ENCODE results near the gene TYW1. TPM values are rescaled to one million over a fixed set of nuclear protein-coding genes. Genes with fewer than 3 reads are reported as not detected.
"Not testable (repeated sequence)": the region's sequence is repeated elsewhere in the genome, so short reads cannot be mapped to it uniquely, and the experiment has no call there.

Gene TYW1
- total RNA-seq, 1 donor from 2014 or later = 20.0 TPM

- Histone ChIP-seq H3K27ac (no peak overlapping the region), H3K27me3 (no peaks in the 10 kb centered on the region), H3K4me3 (no peak overlapping the region), H3K36me3 (peaks cover 36% of the 10 kb centered on the region), H3K4me1 (no peaks in the 10 kb centered on the region), H3K9me3 (no peaks in the 10 kb centered on the region)
- intact Hi-C loops (cut with DNase I) = no loop called here
- DNase-seq (no peak), ATAC-seq (peak; percentile 40)
- TF ChIP-seq CTCF (IDR thresholded peaks at IDR 0.05) = no peak
These were observed 35.5 kb upstream of the TYW1 start for GRCh38 chr7:66961096-66961495.

DNA sequence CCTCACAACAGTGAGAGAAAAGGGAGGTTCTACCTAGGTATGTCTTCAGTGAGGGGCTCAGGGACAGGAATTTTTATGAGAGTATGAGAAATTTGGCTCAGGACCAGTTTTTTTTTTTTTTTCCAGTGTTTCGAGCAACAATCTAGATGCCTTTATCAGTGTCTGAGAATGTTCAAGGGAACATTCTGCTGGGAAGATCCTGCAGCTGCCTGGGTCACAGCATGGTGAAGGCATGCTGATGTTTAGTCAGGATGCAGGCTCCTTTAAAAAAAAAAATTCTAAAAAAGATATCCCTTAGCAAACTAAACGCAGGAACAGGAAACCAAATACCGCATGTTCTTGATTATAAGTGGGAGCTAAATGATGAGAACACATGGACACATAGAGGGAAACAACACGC is 32.2 kb upstream of the TYW1 start:
- H3K4me3 ChIP-seq = no peak overlapping the region
- H3K4me1 ChIP-seq = no peaks in the 10 kb centered on the region
- no peaks in the 10 kb centered on the region for H3K9me3 ChIP-seq
- H3K27me3 ChIP-seq = no peaks in the 10 kb centered on the region
- ATAC-seq (no peak), DNase-seq (no peak)
- peaks cover 2% of the 10 kb centered on the region for H3K36me3 ChIP-seq
- no peak for TF ChIP-seq CTCF (IDR thresholded peaks at IDR 0.05)
- H3K27ac ChIP-seq = no peak overlapping the region
- intact Hi-C loops (cut with DNase I) = no loop called here

DNA sequence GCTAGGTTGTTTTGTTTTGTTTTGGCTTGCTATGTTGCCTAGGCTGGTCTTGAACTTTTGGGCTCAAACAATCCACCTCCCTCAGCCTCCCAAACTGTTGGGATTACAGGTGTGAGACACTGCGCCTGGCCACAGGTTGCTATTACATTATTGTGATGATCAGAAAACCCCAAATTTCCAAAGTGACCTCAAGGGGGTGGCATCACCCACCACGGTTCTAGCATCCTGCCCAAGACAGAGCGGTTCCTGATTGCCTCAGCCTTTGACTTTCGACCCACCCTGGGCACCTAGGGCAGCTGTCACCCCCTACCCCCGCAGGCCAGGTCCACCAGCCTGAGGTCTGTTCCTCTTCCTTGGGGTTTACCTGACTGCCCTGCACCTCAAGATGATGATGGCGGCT is 29.6 kb upstream of the TYW1 start:
- no peaks in the 10 kb centered on the region for H3K36me3 ChIP-seq
- TF ChIP-seq CTCF (IDR thresholded peaks at IDR 0.05) = no peak
- H3K27ac ChIP-seq = no peak overlapping the region
- H3K4me1 ChIP-seq = no peaks in the 10 kb centered on the region
- DNase-seq = peak; percentile 46
- ATAC-seq = peak; percentile 17
- H3K9me3 ChIP-seq = no peaks in the 10 kb centered on the region
- H3K27me3 ChIP-seq = no peaks in the 10 kb centered on the region
- intact Hi-C loops (cut with DNase I) = no loop called here
- no peak overlapping the region for H3K4me3 ChIP-seq

- H3K9me3 ChIP-seq; H3K4me3 ChIP-seq; H3K4me1 ChIP-seq; DNase-seq; H3K27me3 ChIP-seq; H3K27ac ChIP-seq; intact Hi-C loops (cut with DNase I); ATAC-seq; H3K36me3 ChIP-seq: not testable (repeated sequence)
These were observed 27.6 kb upstream of the TYW1 start for GRCh38 chr7:66969001-66969400.

- TF ChIP-seq CTCF (IDR thresholded peaks at IDR 0.05) = no peak
- no peaks in the 10 kb centered on the region for H3K27me3 ChIP-seq
- no peaks in the 10 kb centered on the region for H3K4me1 ChIP-seq
- intact Hi-C loops (cut with DNase I) = no loop called here
- no peaks in the 10 kb centered on the region for H3K9me3 ChIP-seq
- H3K36me3 ChIP-seq = no peaks in the 10 kb centered on the region
- ATAC-seq (no peak), DNase-seq (peak; percentile 31)
- H3K4me3 ChIP-seq = no peak overlapping the region
- H3K27ac ChIP-seq = no peak overlapping the region
These were observed 26.3 kb upstream of the TYW1 start for GRCh38 chr7:66970310-66970709.

GRCh38 chr7:66974986-66975590 is 21.5 kb upstream of the TYW1 start:
- no peak for TF ChIP-seq CTCF (IDR thresholded peaks at IDR 0.05)
- Histone ChIP-seq H3K4me1 (no peaks in the 10 kb centered on the region), H3K9me3 (peaks cover 4% of the 10 kb centered on the region), H3K27ac (no peak overlapping the region), H3K4me3 (no peak overlapping the region), H3K36me3 (no peaks in the 10 kb centered on the region), H3K27me3 (no peaks in the 10 kb centered on the region)
- DNase-seq (no peak), ATAC-seq (no peak)
- intact Hi-C loops (cut with DNase I) = no loop called here

DNA sequence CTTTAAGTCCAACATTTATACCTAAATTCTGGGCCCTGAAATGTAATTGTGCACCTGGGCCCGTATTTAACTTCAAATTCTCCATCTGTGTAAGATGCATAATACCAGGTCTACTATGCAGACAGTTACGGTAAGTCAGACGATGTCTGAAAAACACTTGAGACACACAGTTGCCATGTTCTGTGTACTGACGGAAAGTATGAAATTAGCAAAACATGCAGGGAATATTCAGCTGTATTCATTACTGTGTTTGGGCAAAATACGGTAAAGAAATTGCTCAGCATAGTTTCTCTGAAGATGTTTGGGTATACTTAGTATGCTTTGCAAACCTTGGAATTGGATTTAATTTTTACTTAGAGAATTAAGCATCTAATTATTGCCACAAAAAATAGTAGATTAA is 18.3 kb upstream of the TYW1 start:
- H3K27ac ChIP-seq; H3K36me3 ChIP-seq; H3K4me3 ChIP-seq; intact Hi-C loops (cut with DNase I); H3K9me3 ChIP-seq; ATAC-seq; DNase-seq; H3K27me3 ChIP-seq; H3K4me1 ChIP-seq: not testable (repeated sequence)

- H3K9me3 ChIP-seq; H3K4me3 ChIP-seq; intact Hi-C loops (cut with DNase I); H3K27ac ChIP-seq; ATAC-seq; H3K4me1 ChIP-seq; H3K36me3 ChIP-seq; DNase-seq; H3K27me3 ChIP-seq: not testable (repeated sequence)
These were observed 17.6 kb upstream of the TYW1 start for GRCh38 chr7:66979013-66979412.

GRCh38 chr7:66980336-66980735 is 16.3 kb upstream of the TYW1 start:
- H3K36me3 ChIP-seq; H3K9me3 ChIP-seq; H3K4me1 ChIP-seq; DNase-seq; intact Hi-C loops (cut with DNase I); H3K27ac ChIP-seq; ATAC-seq; H3K4me3 ChIP-seq; H3K27me3 ChIP-seq: not testable (repeated sequence)

DNA sequence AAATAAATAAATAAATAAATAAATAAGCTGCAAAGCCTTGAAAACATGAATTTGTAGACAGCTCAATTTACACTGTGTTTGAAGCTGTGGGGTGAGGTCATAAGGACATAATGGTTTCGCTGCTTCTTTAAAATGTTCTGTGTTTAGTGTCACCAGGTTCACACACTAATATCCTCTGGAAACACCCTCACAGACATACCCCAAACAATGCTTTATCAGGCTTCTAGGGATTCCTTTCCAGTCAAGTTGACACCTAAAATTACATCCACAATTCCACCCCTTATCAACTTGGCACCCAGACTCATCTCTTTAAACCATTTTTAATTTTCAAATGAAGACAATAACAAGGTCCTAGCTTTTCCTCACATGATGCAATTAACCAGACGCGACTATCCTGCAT is 7.1 kb upstream of the TYW1 start:
- H3K36me3 ChIP-seq = peaks cover 72% of the 10 kb centered on the region
- DNase-seq; H3K4me3 ChIP-seq; H3K9me3 ChIP-seq; ATAC-seq; H3K27me3 ChIP-seq; intact Hi-C loops (cut with DNase I); H3K27ac ChIP-seq: not testable (repeated sequence)
- peaks cover 11% of the 10 kb centered on the region for H3K4me1 ChIP-seq
